ENCODE results near the gene IER3.

- TF ChIP-seq CTCF (IDR thresholded peaks at IDR 0.05) (no peak), POLR2AphosphoS5 (IDR thresholded peaks at IDR 0.05; ENCODE audit: low read depth, low read length) (no peak), MXI1 (IDR thresholded peaks at IDR 0.05; ENCODE audit: low read depth, low read length) (no peak), SIN3A (IDR thresholded peaks at IDR 0.05; ENCODE audit: borderline replicate concordance, low read depth, low read length) (no peak), TAF1 (IDR thresholded peaks at IDR 0.05; ENCODE audit: borderline replicate concordance, low read depth, low read length) (no peak), GABPA (IDR thresholded peaks at IDR 0.05; ENCODE audit: low read depth) (no peak), RFX5 (IDR thresholded peaks at IDR 0.05; ENCODE audit: low read length) (no peak)
- TF ChIP-seq, protein P1, sequence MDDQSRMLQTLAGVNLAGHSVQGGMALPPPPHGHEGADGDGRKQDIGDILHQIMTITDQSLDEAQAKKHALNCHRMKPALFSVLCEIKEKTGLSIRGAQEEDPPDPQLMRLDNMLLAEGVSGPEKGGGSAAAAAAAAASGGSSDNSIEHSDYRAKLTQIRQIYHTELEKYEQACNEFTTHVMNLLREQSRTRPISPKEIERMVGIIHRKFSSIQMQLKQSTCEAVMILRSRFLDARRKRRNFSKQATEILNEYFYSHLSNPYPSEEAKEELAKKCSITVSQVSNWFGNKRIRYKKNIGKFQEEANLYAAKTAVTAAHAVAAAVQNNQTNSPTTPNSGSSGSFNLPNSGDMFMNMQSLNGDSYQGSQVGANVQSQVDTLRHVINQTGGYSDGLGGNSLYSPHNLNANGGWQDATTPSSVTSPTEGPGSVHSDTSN (IDR thresholded peaks at IDR 0.05): no peak
These were observed 3.1 kb downstream of the IER3 start for GRCh38 chr6:30741063-30741779.
